ENCODE measurements around the gene HRH2.

The HRH2 gene

GRCh38 chr5:175652741-175653663, 4.9 kb upstream of the HRH2 start:
- POLR2A ChIA-PET: no interaction called here
- CTCF ChIA-PET: no interaction called here
- DNase-seq (ENCODE audit: extremely low spot score): no peak
- TF ChIP-seq CTCF (IDR thresholded peaks at IDR 0.05; ENCODE audit: control extremely low read depth, extremely low read depth, low read depth, missing control alignments): no peak

GRCh38 chr5:175653763-175654162, 4.1 kb upstream of the HRH2 start:
- no peak for TF ChIP-seq CTCF (IDR thresholded peaks at IDR 0.05; ENCODE audit: control extremely low read depth, extremely low read depth, low read depth, missing control alignments)
- POLR2A ChIA-PET: no interaction called here
- DNase-seq (ENCODE audit: extremely low spot score): no peak
- CTCF ChIA-PET: interaction anchor here (1.4 kb wide), 1 partner anchor 120 kb away, joined by 4 read pairs; no protein-coding TSS in a partner anchor

- no peak for TF ChIP-seq CTCF (IDR thresholded peaks at IDR 0.05; ENCODE audit: control extremely low read depth, extremely low read depth, low read depth, missing control alignments)
- CTCF ChIA-PET: interaction anchor here (1.4 kb wide), 1 partner anchor 120 kb away, joined by 4 read pairs; no protein-coding TSS in a partner anchor
- POLR2A ChIA-PET: no interaction called here
- no peak for DNase-seq (ENCODE audit: extremely low spot score)
Measured at GRCh38 chr5:175654339-175654738, 3.5 kb upstream of the HRH2 start.

GRCh38 chr5:175654807-175655206, 3.1 kb upstream of the HRH2 start:
- no peak for TF ChIP-seq CTCF (IDR thresholded peaks at IDR 0.05; ENCODE audit: control extremely low read depth, extremely low read depth, low read depth, missing control alignments)
- DNase-seq (ENCODE audit: extremely low spot score): no peak
- ChIA-PET CTCF (interaction anchor here (1.4 kb wide), 1 partner anchor 121 kb away, joined by 4 read pairs; no protein-coding TSS in a partner anchor), POLR2A (no interaction called here)

- CTCF ChIA-PET: no interaction called here
- POLR2A ChIA-PET: no interaction called here
- no peak for DNase-seq (ENCODE audit: extremely low spot score)
- TF ChIP-seq CTCF (IDR thresholded peaks at IDR 0.05; ENCODE audit: control extremely low read depth, extremely low read depth, low read depth, missing control alignments): no peak
Measured at GRCh38 chr5:175655411-175655810, 2.5 kb upstream of the HRH2 start.

GRCh38 chr5:175656966-175657365, 905 bp upstream of the HRH2 start:
- ChIA-PET POLR2A (interaction anchor here (0.5 kb wide), 1 partner anchor 839 kb away, joined by 5 read pairs; no protein-coding TSS in a partner anchor), CTCF (no interaction called here)
- no peak for DNase-seq (ENCODE audit: extremely low spot score)
- no peak for TF ChIP-seq CTCF (IDR thresholded peaks at IDR 0.05; ENCODE audit: control extremely low read depth, extremely low read depth, low read depth, missing control alignments)

Measured in GM10248 (cell line).